HepG2 (cell line): Measurements from ENCODE around the gene PTPRN.
A peak's percentile ranks its signal among the peaks of the same experiment; 100 is the strongest.

Experiments used
- NR2C2 ChIP-seq: sonication (generic); formaldehyde crosslinking; IDR thresholded peaks from 2 replicates; pipeline ENCODE4 v1.4.0; 2020; ENCODE audit warnings: missing genetic modification reagents, mild to moderate bottlenecking, moderate library complexity, borderline replicate concordance
- POLR2A ChIP-seq, 2 experiments: IDR thresholded peaks; 2 replicates each; pipeline ENCODE4 v1.6.1; 2011; ENCODE audit warnings: low read depth in 2 of 2, low read length in 2 of 2, mild to moderate bottlenecking in 1 of 2, moderate library complexity in 1 of 2; ENCODE audit not compliant: insufficient read depth in 1 of 2
- TF ChIP-seq, protein P1 (sequence below): sonication (generic); formaldehyde crosslinking; IDR thresholded peaks from 2 replicates; pipeline ENCODE4 v1.5.0; 2020; ENCODE audit warnings: mild to moderate bottlenecking, missing genetic modification reagents, moderate library complexity
- TF ChIP-seq, protein P2 (sequence below): fragments of 450-650 bp; IDR thresholded peaks from 2 replicates; pipeline ENCODE4 v1.6.1; 2017; ENCODE audit warnings: mild to moderate bottlenecking

DNA sequence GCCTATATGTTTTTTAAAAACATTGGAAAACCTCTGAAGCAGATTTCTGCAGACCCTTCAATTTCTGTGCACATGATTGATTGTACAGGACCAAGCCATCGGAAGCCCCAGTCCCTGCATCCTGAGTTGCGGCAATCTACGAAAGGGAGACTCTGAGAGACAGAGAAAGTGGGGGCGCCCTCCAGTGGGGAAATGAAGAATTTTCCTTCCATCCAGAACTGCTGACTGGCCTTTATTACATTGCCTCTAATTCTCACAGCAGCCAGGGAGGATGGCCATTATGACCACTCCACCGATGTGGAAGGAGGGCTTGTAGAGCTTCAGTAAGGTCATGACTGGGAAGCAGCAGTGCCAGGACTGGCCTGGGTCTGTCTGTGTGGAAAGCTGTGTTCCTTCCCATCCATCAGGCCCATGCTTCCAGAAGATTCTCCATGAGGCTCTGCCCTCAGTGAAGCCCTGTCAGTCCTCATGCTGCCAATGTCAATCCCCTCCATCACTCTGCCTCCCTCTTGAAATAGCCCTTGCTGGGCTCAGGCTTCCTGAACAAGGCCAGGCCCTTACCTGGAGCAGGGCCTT lies 43.3 kb upstream of the PTPRN start:
- no peak for TF ChIP-seq POLR2A (IDR thresholded peaks at IDR 0.05; ENCODE audit: insufficient read depth in 1 of 2, low read depth in 2 of 2, low read length in 2 of 2)
- TF ChIP-seq, protein P1, sequence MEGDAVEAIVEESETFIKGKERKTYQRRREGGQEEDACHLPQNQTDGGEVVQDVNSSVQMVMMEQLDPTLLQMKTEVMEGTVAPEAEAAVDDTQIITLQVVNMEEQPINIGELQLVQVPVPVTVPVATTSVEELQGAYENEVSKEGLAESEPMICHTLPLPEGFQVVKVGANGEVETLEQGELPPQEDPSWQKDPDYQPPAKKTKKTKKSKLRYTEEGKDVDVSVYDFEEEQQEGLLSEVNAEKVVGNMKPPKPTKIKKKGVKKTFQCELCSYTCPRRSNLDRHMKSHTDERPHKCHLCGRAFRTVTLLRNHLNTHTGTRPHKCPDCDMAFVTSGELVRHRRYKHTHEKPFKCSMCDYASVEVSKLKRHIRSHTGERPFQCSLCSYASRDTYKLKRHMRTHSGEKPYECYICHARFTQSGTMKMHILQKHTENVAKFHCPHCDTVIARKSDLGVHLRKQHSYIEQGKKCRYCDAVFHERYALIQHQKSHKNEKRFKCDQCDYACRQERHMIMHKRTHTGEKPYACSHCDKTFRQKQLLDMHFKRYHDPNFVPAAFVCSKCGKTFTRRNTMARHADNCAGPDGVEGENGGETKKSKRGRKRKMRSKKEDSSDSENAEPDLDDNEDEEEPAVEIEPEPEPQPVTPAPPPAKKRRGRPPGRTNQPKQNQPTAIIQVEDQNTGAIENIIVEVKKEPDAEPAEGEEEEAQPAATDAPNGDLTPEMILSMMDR (CRISPR knock-in tag), result peak; percentile 73
- no peak for TF ChIP-seq NR2C2
- TF ChIP-seq, protein P2, sequence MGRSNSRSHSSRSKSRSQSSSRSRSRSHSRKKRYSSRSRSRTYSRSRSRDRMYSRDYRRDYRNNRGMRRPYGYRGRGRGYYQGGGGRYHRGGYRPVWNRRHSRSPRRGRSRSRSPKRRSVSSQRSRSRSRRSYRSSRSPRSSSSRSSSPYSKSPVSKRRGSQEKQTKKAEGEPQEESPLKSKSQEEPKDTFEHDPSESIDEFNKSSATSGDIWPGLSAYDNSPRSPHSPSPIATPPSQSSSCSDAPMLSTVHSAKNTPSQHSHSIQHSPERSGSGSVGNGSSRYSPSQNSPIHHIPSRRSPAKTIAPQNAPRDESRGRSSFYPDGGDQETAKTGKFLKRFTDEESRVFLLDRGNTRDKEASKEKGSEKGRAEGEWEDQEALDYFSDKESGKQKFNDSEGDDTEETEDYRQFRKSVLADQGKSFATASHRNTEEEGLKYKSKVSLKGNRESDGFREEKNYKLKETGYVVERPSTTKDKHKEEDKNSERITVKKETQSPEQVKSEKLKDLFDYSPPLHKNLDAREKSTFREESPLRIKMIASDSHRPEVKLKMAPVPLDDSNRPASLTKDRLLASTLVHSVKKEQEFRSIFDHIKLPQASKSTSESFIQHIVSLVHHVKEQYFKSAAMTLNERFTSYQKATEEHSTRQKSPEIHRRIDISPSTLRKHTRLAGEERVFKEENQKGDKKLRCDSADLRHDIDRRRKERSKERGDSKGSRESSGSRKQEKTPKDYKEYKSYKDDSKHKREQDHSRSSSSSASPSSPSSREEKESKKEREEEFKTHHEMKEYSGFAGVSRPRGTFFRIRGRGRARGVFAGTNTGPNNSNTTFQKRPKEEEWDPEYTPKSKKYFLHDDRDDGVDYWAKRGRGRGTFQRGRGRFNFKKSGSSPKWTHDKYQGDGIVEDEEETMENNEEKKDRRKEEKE, result no peak
